ENCODE measurements around the gene EML4. TPM values are rescaled to one million over a fixed set of nuclear protein-coding genes. Genes with fewer than 3 reads are reported as not detected.
A peak's percentile ranks its signal among the peaks of the same experiment; 100 is the strongest.

EML4 gene
- total and polyA plus RNA-seq, 4 experiments from 2014 or later, result 52.8 to 172 (median 140) TPM

DNA sequence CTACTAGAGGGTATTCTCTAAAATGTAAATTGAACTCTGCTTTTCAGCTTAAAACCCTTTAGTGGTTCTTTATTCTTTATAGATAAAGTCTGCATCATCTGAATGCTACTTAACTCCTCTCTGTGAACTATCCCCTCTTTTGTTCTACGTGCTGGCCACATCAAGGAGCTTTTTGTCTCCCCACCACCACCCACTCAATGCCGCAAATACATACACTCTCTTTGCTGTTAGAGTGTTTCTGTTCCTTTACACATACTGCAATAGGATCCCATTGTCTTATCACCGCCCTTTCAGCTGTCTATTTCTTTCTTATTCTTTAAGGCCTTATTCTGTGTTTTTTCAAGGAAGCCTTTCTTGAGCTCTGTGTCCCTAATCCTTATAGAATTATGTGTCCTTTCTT, 83.3 kb downstream of the EML4 start:
- peak overlapping the region in 5 of 8 donors; percentile 16 to 60 (median 40) for H3K4me3 Mint-ChIP-seq
- DNase-seq, result peak in 1 of 5 donors; percentile 13
- peaks cover 39 to 57% of the 10 kb centered on the region in 2 donors for H3K36me3 Mint-ChIP-seq
- ChIA-PET POLR2A (ENCODE audit: partially characterized antibody) (interaction anchor here (1.5 to 1.9 kb wide), 2 partner anchors 9 to 10 kb away, joined by 3 to 6 read pairs; no protein-coding TSS in a partner anchor), CTCF (ENCODE audit: partially characterized antibody) (interaction anchor here (0.7 to 1.2 kb wide), 6 partner anchors 13 to 158 kb away, joined by 3 to 5 read pairs (median 4); no protein-coding TSS in a partner anchor)
- Histone ChIP-seq H3K36me3 (ENCODE audit: insufficient read depth, low read length) (no peaks in the 10 kb centered on the region), H3K4me3 (ENCODE audit: low read length in 2 of 2) (no peak overlapping the region), H3K27ac (ENCODE audit: low read depth, low read length) (no peak overlapping the region), H3K4me1 (ENCODE audit: insufficient read depth, low read length) (peaks cover 75% of the 10 kb centered on the region), H3K27me3 (ENCODE audit: insufficient read depth, low read length) (no peaks in the 10 kb centered on the region), H3K9me3 (ENCODE audit: control insufficient read depth in 1 of 2, low read length in 2 of 2) (no peaks in the 10 kb centered on the region)
- peaks cover 0 to 1% (median 0%) of the 10 kb centered on the region in 8 donors for H3K9me3 Mint-ChIP-seq
- peak overlapping the region in 5 of 7 donors; percentile 8 to 84 (median 63) for H3K27ac Mint-ChIP-seq
- peaks cover 58 to 83% (median 73%) of the 10 kb centered on the region in 4 donors for H3K4me1 Mint-ChIP-seq
- intact Hi-C loops (cut with micrococcal nuclease), result loop anchor here (5.0 kb wide), 1 partner anchor 45 kb away; no protein-coding TSS in a partner anchor
- H3K27me3 Mint-ChIP-seq, result no peaks in the 10 kb centered on the region

DNA sequence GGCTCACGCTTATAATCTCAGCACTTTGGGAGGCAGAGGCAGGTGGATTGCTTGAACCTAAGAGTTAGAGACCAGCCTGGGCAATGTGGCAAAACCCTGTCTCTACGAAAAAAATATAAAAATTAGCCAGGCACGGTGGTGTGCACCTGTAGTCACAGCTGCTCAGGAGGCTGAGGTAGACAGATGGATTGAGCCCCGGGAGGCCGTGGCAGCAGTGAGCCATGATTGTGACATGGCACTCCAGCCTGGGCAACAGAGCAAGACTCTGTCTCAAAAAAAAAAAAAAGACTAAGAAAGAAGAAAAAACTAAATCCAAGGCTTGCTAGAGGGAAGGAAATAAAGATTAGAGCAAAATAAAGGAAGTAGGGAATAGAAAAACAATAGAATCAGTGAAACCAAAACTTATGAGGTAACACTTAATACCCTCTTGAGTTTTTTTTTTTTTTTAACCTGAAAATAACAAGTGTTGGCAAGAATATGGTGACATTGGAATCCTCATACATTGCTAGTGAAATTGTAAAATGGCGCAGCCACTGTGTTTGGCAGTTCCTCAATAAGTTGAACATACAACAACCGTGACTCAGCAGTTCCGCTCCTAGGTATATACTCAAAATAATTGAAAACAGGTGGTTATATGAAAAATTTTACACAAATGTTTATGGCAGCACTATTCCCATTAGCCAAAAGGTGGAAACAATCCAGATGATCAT, 85.2 kb downstream of the EML4 start:
- peak overlapping the region in 4 of 8 donors; percentile 3 to 42 (median 16) for H3K4me3 Mint-ChIP-seq
- no peaks in the 10 kb centered on the region for H3K27me3 Mint-ChIP-seq
- ChIA-PET POLR2A (ENCODE audit: partially characterized antibody) (no interaction called here), CTCF (ENCODE audit: partially characterized antibody) (no interaction called here)
- no peaks in the 10 kb centered on the region for H3K36me3 ChIP-seq (ENCODE audit: insufficient read depth, low read length)
- peaks cover 55 to 85% (median 67%) of the 10 kb centered on the region in 4 donors for H3K4me1 Mint-ChIP-seq
- intact Hi-C loops (cut with micrococcal nuclease), result loop anchor here (5.0 kb wide), 1 partner anchor 43 kb away; no protein-coding TSS in a partner anchor
- peaks cover 48 to 69% of the 10 kb centered on the region in 2 donors for H3K36me3 Mint-ChIP-seq
- H3K27ac Mint-ChIP-seq, result peak overlapping the region in 5 of 7 donors; percentile 19 to 82 (median 46)
- no peaks in the 10 kb centered on the region for H3K27me3 ChIP-seq (ENCODE audit: insufficient read depth, low read length)
- DNase-seq, result no peak
- H3K4me1 ChIP-seq (ENCODE audit: insufficient read depth, low read length), result peaks cover 73% of the 10 kb centered on the region
- no peaks in the 10 kb centered on the region for H3K9me3 ChIP-seq (ENCODE audit: control insufficient read depth in 1 of 2, low read length in 2 of 2)
- H3K4me3 ChIP-seq (ENCODE audit: low read length in 2 of 2), result no peak overlapping the region
- no peak overlapping the region for H3K27ac ChIP-seq (ENCODE audit: low read depth, low read length)
- peaks cover 0 to 1% (median 0%) of the 10 kb centered on the region in 8 donors for H3K9me3 Mint-ChIP-seq

DNA sequence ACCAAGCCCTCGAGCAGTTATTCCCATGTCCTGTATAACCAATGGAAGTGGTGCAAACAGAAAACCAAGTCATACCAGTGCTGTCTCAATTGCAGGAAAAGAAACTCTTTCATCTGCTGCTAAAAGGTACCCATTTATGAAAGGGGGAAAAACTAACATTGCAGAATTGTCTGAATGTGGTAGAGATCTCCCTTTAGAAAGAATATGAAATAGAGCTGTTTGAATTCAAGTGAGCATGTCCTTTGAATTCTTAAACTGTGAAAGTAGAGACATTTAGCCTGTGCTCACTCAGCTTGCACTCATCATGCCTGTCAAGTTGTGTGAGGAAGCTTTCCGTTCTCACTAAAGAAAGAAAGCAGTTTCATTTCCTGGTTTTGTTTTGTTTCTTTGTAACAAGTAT, 87.4 kb downstream of the EML4 start:
- ChIA-PET CTCF (ENCODE audit: partially characterized antibody) (interaction anchor here (1.1 to 1.7 kb wide), 5 partner anchors 15 to 170 kb away, joined by 3 to 5 read pairs (median 4); no protein-coding TSS in a partner anchor), POLR2A (ENCODE audit: partially characterized antibody) (interaction anchor here (1.7 kb wide), 1 partner anchor 11 kb away, joined by 7 read pairs; no protein-coding TSS in a partner anchor)
- no peak for DNase-seq
- Mint-ChIP-seq H3K36me3 (peaks cover 46 to 65% of the 10 kb centered on the region in 2 donors), H3K27me3 (no peaks in the 10 kb centered on the region), H3K4me3 (peak overlapping the region in 5 of 8 donors; percentile 52 to 71 (median 61)), H3K4me1 (peaks cover 35 to 64% (median 49%) of the 10 kb centered on the region in 4 donors), H3K27ac (peak overlapping the region in 6 of 7 donors; percentile 14 to 85 (median 38)), H3K9me3 (no peaks in the 10 kb centered on the region)
- H3K4me1 ChIP-seq (ENCODE audit: insufficient read depth, low read length), result peaks cover 52% of the 10 kb centered on the region
- H3K27me3 ChIP-seq (ENCODE audit: insufficient read depth, low read length), result no peaks in the 10 kb centered on the region
- H3K9me3 ChIP-seq (ENCODE audit: control insufficient read depth in 1 of 2, low read length in 2 of 2), result no peaks in the 10 kb centered on the region
- peaks cover 3% of the 10 kb centered on the region for H3K36me3 ChIP-seq (ENCODE audit: insufficient read depth, low read length)
- no peak overlapping the region for H3K27ac ChIP-seq (ENCODE audit: low read depth, low read length)
- no peak overlapping the region for H3K4me3 ChIP-seq (ENCODE audit: low read length in 2 of 2)
- intact Hi-C loops (cut with micrococcal nuclease), result no loop called here

DNA sequence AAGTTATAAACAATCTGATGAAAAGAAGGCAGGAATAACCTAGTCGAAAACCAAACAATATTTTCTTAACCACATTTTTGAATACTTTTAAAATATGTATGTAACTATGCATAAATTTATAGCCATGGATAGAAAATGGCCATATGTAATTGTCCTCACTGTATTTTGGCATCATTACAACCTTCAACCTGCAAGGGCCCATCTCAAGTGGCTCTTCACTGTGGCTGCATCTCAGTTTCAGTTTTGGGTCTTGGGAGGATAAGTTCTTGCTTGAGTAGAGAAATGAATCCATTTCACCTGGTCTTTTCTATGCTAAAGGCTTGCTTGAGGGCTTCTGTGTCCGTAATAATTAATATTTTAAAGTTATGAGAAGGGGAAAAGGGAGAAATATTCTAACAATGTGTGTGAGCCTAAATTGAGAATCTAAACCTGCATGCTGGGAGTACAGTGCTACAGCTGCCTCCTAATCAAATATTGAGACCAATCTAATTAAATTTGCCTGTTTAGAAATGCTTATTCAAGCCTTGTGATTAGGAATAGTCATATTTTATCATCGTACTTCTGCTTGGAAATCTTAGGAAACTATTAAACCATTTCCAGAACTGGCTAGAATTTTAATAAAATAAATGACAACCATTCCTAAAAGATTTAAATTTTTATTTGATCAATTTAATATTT, 92.5 kb downstream of the EML4 start:
- ChIA-PET POLR2A (ENCODE audit: partially characterized antibody) (interaction anchor here (0.7 to 1.0 kb wide), 2 partner anchors 9 to 12 kb away, joined by 3 read pairs; no protein-coding TSS in a partner anchor), CTCF (ENCODE audit: partially characterized antibody) (interaction anchor here (1.3 kb wide), 1 partner anchor 165 kb away, joined by 4 read pairs; no protein-coding TSS in a partner anchor)
- Histone ChIP-seq H3K27me3 (ENCODE audit: insufficient read depth, low read length) (no peaks in the 10 kb centered on the region), H3K36me3 (ENCODE audit: insufficient read depth, low read length) (peaks cover 8% of the 10 kb centered on the region), H3K9me3 (ENCODE audit: control insufficient read depth in 1 of 2, low read length in 2 of 2) (no peaks in the 10 kb centered on the region), H3K4me3 (ENCODE audit: low read length in 2 of 2) (no peak overlapping the region), H3K4me1 (ENCODE audit: insufficient read depth, low read length) (peaks cover 17% of the 10 kb centered on the region), H3K27ac (ENCODE audit: low read depth, low read length) (no peak overlapping the region)
- peak overlapping the region in 3 of 7 donors; percentile 46 to 69 (median 53) for H3K27ac Mint-ChIP-seq
- no peak for DNase-seq
- no peaks in the 10 kb centered on the region for H3K9me3 Mint-ChIP-seq
- H3K4me3 Mint-ChIP-seq, result no peak overlapping the region
- intact Hi-C loops (cut with micrococcal nuclease), result no loop called here
- H3K36me3 Mint-ChIP-seq, result peaks cover 34 to 65% of the 10 kb centered on the region in 2 donors
- H3K27me3 Mint-ChIP-seq, result no peaks in the 10 kb centered on the region
- peaks cover 9 to 24% (median 17%) of the 10 kb centered on the region in 4 donors for H3K4me1 Mint-ChIP-seq

DNA sequence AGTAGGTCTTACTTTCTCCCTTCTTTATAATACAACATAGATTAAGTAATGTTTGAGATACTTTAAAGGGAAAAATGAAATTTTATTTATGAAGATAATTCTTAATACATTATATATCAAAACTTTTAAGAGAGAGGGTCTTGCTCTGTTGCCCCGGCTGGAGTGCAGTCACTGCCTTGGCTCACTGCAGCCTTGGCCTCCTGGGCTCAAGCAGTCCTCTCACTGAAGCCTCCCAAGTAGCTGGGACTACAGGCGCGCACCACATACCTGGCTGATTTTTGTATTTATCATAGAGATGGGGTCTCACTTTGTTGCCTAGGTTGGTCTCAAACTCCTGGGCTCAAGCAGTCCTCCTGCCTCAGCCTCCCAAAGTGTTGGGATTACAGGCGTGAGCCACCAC, 97.1 kb downstream of the EML4 start:
- CTCF ChIA-PET (ENCODE audit: partially characterized antibody), result interaction anchor here (1.0 kb wide), 1 partner anchor 62 kb away, joined by 3 read pairs; no protein-coding TSS in a partner anchor

DNA sequence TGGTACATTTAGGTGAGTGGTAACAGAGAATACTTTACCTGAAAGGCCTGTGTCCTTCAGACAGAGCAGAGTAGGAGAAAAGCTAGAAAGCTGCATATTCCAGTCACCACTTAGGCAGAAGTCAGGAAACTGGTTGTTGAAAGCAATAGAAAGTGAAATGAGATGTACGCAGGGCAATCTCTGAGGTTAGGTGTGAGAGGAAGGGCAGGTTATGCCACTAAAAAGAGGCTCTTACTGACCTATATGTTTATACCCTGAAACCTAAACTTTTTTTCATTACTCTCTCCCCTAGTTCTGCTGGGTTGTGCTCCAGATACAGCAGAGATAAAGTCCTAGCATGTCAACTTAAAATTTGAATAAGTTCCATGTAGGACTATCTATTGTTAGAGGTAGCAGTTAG, 98.4 kb downstream of the EML4 start:
- H3K9me3 ChIP-seq (ENCODE audit: control insufficient read depth in 1 of 2, low read length in 2 of 2), result no peaks in the 10 kb centered on the region
- Mint-ChIP-seq H3K27me3 (no peaks in the 10 kb centered on the region), H3K4me1 (peaks cover 17 to 32% (median 23%) of the 10 kb centered on the region in 4 donors), H3K9me3 (no peaks in the 10 kb centered on the region), H3K27ac (peak overlapping the region; percentile 31 to 88 (median 73)), H3K36me3 (peaks cover 33 to 60% of the 10 kb centered on the region in 2 donors), H3K4me3 (peak overlapping the region in 5 of 8 donors; percentile 10 to 52 (median 32))
- H3K27ac ChIP-seq (ENCODE audit: low read depth, low read length), result no peak overlapping the region
- H3K27me3 ChIP-seq (ENCODE audit: insufficient read depth, low read length), result no peaks in the 10 kb centered on the region
- intact Hi-C loops (cut with micrococcal nuclease), result no loop called here
- peak in 3 of 5 donors; percentile 16 to 35 (median 32) for DNase-seq
- H3K4me1 ChIP-seq (ENCODE audit: insufficient read depth, low read length), result peaks cover 25% of the 10 kb centered on the region
- POLR2A ChIA-PET (ENCODE audit: partially characterized antibody), result interaction anchor here (1.5 kb wide), 1 partner anchor 11 kb away, joined by 7 read pairs; no protein-coding TSS in a partner anchor
- CTCF ChIA-PET (ENCODE audit: partially characterized antibody), result interaction anchor here (0.7 to 1.5 kb wide), 3 partner anchors 26 to 71 kb away, joined by 3 to 6 read pairs (median 5); no protein-coding TSS in a partner anchor
- no peaks in the 10 kb centered on the region for H3K36me3 ChIP-seq (ENCODE audit: insufficient read depth, low read length)
- H3K4me3 ChIP-seq (ENCODE audit: low read length in 2 of 2), result no peak overlapping the region

More for the DNA sequence above, 97.1 kb downstream of the EML4 start:
- Mint-ChIP-seq H3K27ac (no peak overlapping the region), H3K4me1 (peaks cover 18 to 32% (median 25%) of the 10 kb centered on the region in 4 donors), H3K9me3 (no peaks in the 10 kb centered on the region), H3K36me3 (peaks cover 37 to 69% of the 10 kb centered on the region in 2 donors), H3K27me3 (no peaks in the 10 kb centered on the region), H3K4me3 (no peak overlapping the region)
- intact Hi-C loops (cut with micrococcal nuclease), result no loop called here
- Histone ChIP-seq H3K9me3 (ENCODE audit: control insufficient read depth in 1 of 2, low read length in 2 of 2) (no peaks in the 10 kb centered on the region), H3K4me1 (ENCODE audit: insufficient read depth, low read length) (peaks cover 25% of the 10 kb centered on the region), H3K27ac (ENCODE audit: low read depth, low read length) (no peak overlapping the region), H3K4me3 (ENCODE audit: low read length in 2 of 2) (no peak overlapping the region), H3K36me3 (ENCODE audit: insufficient read depth, low read length) (peaks cover 5% of the 10 kb centered on the region), H3K27me3 (ENCODE audit: insufficient read depth, low read length) (no peaks in the 10 kb centered on the region)
- POLR2A ChIA-PET (ENCODE audit: partially characterized antibody), result interaction anchor here (0.7 to 1.5 kb wide), 2 partner anchors 10 to 21 kb away, joined by 4 to 7 read pairs; no protein-coding TSS in a partner anchor
- DNase-seq, result no peak
